Tibial nerve (tissue), 4 donors: ENCODE measurements around the gene PDLIM5. TPM values are rescaled to one million over a fixed set of nuclear protein-coding genes. Genes with fewer than 3 reads are reported as not detected.
A peak's percentile ranks its signal among the peaks of the same experiment; 100 is the strongest.

Source experiments
- DNase-seq, 2 donors: peaks; one replicate each; pipeline ENCODE4 v3.0.0-alpha.2; 2019; ENCODE audit warnings: low spot score in 2 of 2
- H3K27ac ChIP-seq, 4 donors: fragments of 200-600 bp; sonication (generic) in 3 of 4; one replicate each; pipeline ENCODE4 v1.5.1; 2017 to 2019; ENCODE audit warnings: mild to moderate bottlenecking in 1 of 4
- H3K27me3 ChIP-seq, 2 donors: fragments of 200-600 bp; sonication (generic) in 1 of 2; one replicate each; pipeline versions ENCODE4 v1.5.1 to v1.6.0; 2017 to 2019
- H3K36me3 ChIP-seq, 3 donors: fragments of 200-600 bp; sonication (generic); one replicate each; pipeline ENCODE4 v1.5.1; 2018 to 2019
- H3K4me1 ChIP-seq, 4 donors: fragments of 200-600 bp; sonication (generic) in 3 of 4; one replicate each; pipeline ENCODE4 v1.5.1; 2017 to 2019
- H3K4me3 ChIP-seq, 4 donors: fragments of 200-600 bp; sonication (generic) in 3 of 4; one replicate each; pipeline ENCODE4 v1.5.1; 2017 to 2019; ENCODE audit warnings: mild to moderate bottlenecking in 1 of 4, moderate library complexity in 1 of 4
- H3K9me3 ChIP-seq, 4 donors: fragments of 200-600 bp; sonication (generic) in 3 of 4; one replicate each; pipeline ENCODE4 v1.5.1; 2017 to 2019
- CTCF ChIP-seq, 5 experiments: fragments of 200-600 bp in 3 of 5; fragments of 450-650 bp in 2 of 5; sonication (generic) in 3 of 5; IDR thresholded peaks; one replicate each; pipeline ENCODE4 v1.5.1; 2016 to 2019; ENCODE audit warnings: antibody characterized with exemption in 5 of 5, mild to moderate bottlenecking in 3 of 5, moderate library complexity in 2 of 5
- EP300 ChIP-seq, 2 donors: sonication (generic); formaldehyde crosslinking; IDR thresholded peaks; one replicate each; pipeline ENCODE4 v1.6.1; 2017; ENCODE audit warnings: antibody characterized with exemption in 2 of 2, mild to moderate bottlenecking in 1 of 2
- POLR2A ChIP-seq, 2 donors: fragments of 450-650 bp; IDR thresholded peaks; one replicate each; pipeline ENCODE4 v1.6.1; 2017; ENCODE audit warnings: antibody characterized with exemption in 2 of 2, mild to moderate bottlenecking in 2 of 2, moderate library complexity in 2 of 2
- WGBS, 2 donors: methylation state at CpG; one replicate each; pipeline ENCODE4 v1.1.5; 2018; 5-methylcytosine and 5-hydroxymethylcytosine counted together
- total RNA-seq, 4 donors: library from RNA; depleted of rRNA; stranded (reverse); fragments of >200 nt; gene quantifications; one replicate each; pipeline ENCODE4 v1.1.0, GENCODE V29; 2016

Gene PDLIM5
- total RNA-seq, 4 donors from 2014 or later = 73.5 to 117 (median 98.2) TPM

GRCh38 chr4:94590493-94590892 is 138.8 kb downstream of the PDLIM5 start:
- H3K9me3 ChIP-seq = no peaks in the 10 kb centered on the region

GRCh38 chr4:94591289-94591688 is 139.5 kb downstream of the PDLIM5 start:
- H3K27ac ChIP-seq = no peak overlapping the region
- no peak for TF ChIP-seq CTCF (IDR thresholded peaks at IDR 0.05)
- no peak for TF ChIP-seq POLR2A (IDR thresholded peaks at IDR 0.05)
- TF ChIP-seq EP300 (IDR thresholded peaks at IDR 0.05) = no peak
- H3K4me3 ChIP-seq = no peak overlapping the region
- no peaks in the 10 kb centered on the region for H3K27me3 ChIP-seq
- 87 to 93% methylated on average over 2 of the region's 2 CpGs for WGBS, 2 donors
- peaks cover 0 to 21% (median 0%) of the 10 kb centered on the region in 4 donors for H3K4me1 ChIP-seq
- H3K36me3 ChIP-seq = peaks cover 0 to 14% (median 4%) of the 10 kb centered on the region in 3 donors
- no peaks in the 10 kb centered on the region for H3K9me3 ChIP-seq
- no peak for DNase-seq

More at GRCh38 chr4:94590493-94590892, 138.8 kb downstream of the PDLIM5 start:
- WGBS, 2 donors = 53 to 65% methylated on average over 2 of the region's 2 CpGs
- H3K27me3 ChIP-seq = no peaks in the 10 kb centered on the region
- H3K36me3 ChIP-seq = peaks cover 0 to 22% (median 10%) of the 10 kb centered on the region in 3 donors
- peaks cover 0 to 17% (median 0%) of the 10 kb centered on the region in 4 donors for H3K4me1 ChIP-seq
- no peak for DNase-seq
- H3K4me3 ChIP-seq = no peak overlapping the region
- H3K27ac ChIP-seq = no peak overlapping the region
- TF ChIP-seq POLR2A (IDR thresholded peaks at IDR 0.05) (no peak), EP300 (IDR thresholded peaks at IDR 0.05) (no peak), CTCF (IDR thresholded peaks at IDR 0.05) (no peak)

GRCh38 chr4:94595013-94595412 is 143.3 kb downstream of the PDLIM5 start:
- H3K4me3 ChIP-seq = no peak overlapping the region
- TF ChIP-seq EP300 (IDR thresholded peaks at IDR 0.05) (no peak), POLR2A (IDR thresholded peaks at IDR 0.05) (no peak), CTCF (IDR thresholded peaks at IDR 0.05) (no peak)
- no peak overlapping the region for H3K27ac ChIP-seq
- H3K4me1 ChIP-seq = peaks cover 0 to 11% (median 0%) of the 10 kb centered on the region in 4 donors
- 75% methylated on average over 1 of the region's 1 CpG for WGBS, 2 donors
- peaks cover 0 to 15% (median 0%) of the 10 kb centered on the region in 3 donors for H3K36me3 ChIP-seq
- H3K9me3 ChIP-seq = no peaks in the 10 kb centered on the region
- no peak for DNase-seq
- no peaks in the 10 kb centered on the region for H3K27me3 ChIP-seq

- no peak for DNase-seq
- 56 to 61% methylated on average over 5 of the region's 5 CpGs for WGBS, 2 donors
- Histone ChIP-seq H3K27me3 (no peaks in the 10 kb centered on the region), H3K4me3 (no peak overlapping the region), H3K36me3 (peaks cover 0 to 17% (median 0%) of the 10 kb centered on the region in 3 donors), H3K4me1 (peaks cover 0 to 6% (median 0%) of the 10 kb centered on the region in 4 donors), H3K9me3 (no peaks in the 10 kb centered on the region), H3K27ac (no peak overlapping the region)
- TF ChIP-seq CTCF (IDR thresholded peaks at IDR 0.05) (peak; percentile 49 to 78 (median 64)), POLR2A (IDR thresholded peaks at IDR 0.05) (no peak)
Observed at GRCh38 chr4:94595880-94596483, 144.2 kb downstream of the PDLIM5 start.

- peaks cover 0 to 4% (median 0%) of the 10 kb centered on the region in 4 donors for H3K4me1 ChIP-seq
- H3K27me3 ChIP-seq = no peaks in the 10 kb centered on the region
- peaks cover 0 to 7% (median 0%) of the 10 kb centered on the region in 3 donors for H3K36me3 ChIP-seq
- TF ChIP-seq POLR2A (IDR thresholded peaks at IDR 0.05) = no peak
- TF ChIP-seq EP300 (IDR thresholded peaks at IDR 0.05) = no peak
- no peak for TF ChIP-seq CTCF (IDR thresholded peaks at IDR 0.05)
- no peak overlapping the region for H3K4me3 ChIP-seq
- WGBS, 2 donors = 96 to 100% methylated on average over 1 of the region's 1 CpG
- no peak overlapping the region for H3K27ac ChIP-seq
- no peak for DNase-seq
- no peaks in the 10 kb centered on the region for H3K9me3 ChIP-seq
Observed at GRCh38 chr4:94598758-94599157, 147.0 kb downstream of the PDLIM5 start.
